Cortex of kidney (tissue), 1 donor: ENCODE data around the gene PAPSS2.
"Not testable (repeated sequence)": the region's sequence is repeated elsewhere in the genome, so short reads cannot be mapped to it uniquely, and the experiment has no call there.

ENCODE experiments used
- DNase-seq: peaks from one replicate; lab custom pipeline; 2025; lab: John Stamatoyannopoulos, UW

PAPSS2 gene

GRCh38 chr10:87659571-87660483, at the start of gene PAPSS2:
Gene PAPSS2, plus strand, starts transcription at chr10:87659878. Its CDS starts 104 bp downstream, at chr10:87659982.
- DNase-seq, result peak; percentile 5

DNA sequence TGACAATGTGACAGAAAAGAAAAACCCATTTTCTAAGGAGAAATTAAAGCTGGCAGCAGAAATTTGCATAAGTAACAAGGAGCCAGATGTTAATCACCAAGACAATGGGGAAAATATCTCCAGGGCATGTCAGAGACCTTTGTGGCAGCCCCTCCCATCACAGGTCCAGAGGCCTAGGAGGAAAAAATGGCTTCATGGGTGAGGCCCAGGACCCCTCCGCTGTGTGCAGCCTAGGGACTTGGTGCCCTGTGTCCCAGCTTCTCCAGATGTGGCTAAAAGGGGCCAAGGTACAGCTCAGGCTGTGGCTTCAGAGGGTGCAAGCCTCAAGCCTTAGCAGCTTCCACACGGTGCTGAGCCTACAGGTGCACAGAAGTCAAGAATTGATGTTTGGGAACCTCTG, 48.3 kb upstream of the PAPSS2 start:
- not testable (repeated sequence) for DNase-seq

DNA sequence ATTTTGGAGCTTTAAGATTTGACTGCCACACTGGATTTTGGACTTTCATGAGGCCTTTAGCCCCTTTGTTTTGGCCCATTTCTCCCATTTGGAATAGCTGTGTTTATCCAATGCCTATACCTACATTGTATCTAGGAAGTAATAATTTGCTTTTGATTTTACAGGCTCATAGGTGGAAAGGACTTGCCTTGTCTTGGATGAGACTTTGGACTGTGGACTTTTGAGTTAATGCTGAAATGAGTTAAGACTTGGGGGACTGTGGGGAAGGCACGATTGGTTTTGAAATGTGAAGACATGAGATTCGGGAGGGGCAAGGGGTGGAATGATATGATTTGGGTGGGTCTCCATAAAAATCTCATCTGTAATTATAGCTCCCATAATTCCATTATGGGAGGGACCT, 47.6 kb upstream of the PAPSS2 start:
- no peak for DNase-seq

- DNase-seq, result no peak
These were observed 45.9 kb upstream of the PAPSS2 start for GRCh38 chr10:87613751-87614150.

- no peak for DNase-seq
These were observed 43.8 kb upstream of the PAPSS2 start for GRCh38 chr10:87615856-87616255.

DNA sequence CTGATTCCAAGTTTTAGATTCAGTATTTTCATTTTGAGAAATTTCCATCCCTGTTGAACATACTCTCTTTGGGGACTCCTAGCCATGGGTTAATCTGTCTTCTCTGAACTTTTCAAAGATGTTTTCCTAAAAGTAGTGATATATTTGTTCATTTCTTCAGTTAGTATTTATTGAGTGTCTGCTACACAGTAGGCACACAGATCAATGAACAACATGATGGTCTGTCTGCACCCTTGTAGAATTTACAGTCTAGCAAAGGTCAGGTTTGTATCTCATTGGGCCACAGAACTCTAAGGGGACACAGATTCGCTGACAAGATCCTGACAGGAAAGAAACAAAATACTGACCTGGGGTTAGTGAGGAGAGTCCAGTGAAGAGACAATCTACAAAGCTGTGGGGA, 42.2 kb upstream of the PAPSS2 start:
- DNase-seq, result no peak

- no peak for DNase-seq
These were observed 40.9 kb upstream of the PAPSS2 start for GRCh38 chr10:87618566-87619423.

DNA sequence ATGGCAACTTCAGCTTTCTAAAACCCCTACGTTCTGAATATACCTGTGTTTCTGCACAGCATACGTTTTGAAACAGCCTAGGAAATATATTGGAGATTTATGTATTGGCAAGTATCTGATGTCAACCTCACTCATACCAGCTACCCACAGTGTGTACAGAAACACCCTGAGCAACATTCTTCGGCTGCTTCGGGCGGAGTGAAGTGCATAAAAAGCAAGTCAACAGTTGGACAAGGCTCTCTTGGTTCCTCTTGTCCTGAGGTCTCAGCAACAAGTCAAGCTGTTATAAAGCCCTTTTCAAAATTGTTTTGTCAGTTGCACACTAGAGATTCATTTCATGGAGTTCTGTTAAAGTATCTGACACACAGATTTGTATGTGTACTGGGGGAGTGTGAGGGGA, 40.0 kb upstream of the PAPSS2 start:
- no peak for DNase-seq

DNA sequence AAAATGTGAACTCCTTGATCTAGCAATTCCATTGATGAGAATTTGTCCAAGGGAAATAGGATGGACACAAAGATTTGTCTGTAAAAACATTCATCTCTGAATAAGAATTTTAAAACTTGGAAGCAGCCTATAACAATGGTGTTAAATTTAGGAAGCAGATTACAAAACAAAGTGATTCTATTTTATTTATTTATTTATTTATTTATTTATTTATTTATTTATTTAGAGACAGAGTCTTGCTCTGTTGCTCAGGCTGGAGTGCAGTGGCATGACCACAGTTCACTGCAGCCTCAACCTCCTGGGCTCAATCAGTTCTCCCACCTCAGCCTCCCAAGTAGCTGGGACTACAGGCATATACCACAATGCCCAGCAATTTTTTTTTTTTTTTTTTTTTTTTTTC, 38.2 kb upstream of the PAPSS2 start:
- not testable (repeated sequence) for DNase-seq

GRCh38 chr10:87622314-87623004, 37.2 kb upstream of the PAPSS2 start:
- no peak for DNase-seq

GRCh38 chr10:87623191-87623590, 36.5 kb upstream of the PAPSS2 start:
- no peak for DNase-seq

- DNase-seq, result no peak
These were observed 34.0 kb upstream of the PAPSS2 start for GRCh38 chr10:87625661-87626060.

GRCh38 chr10:87626422-87626892, 33.2 kb upstream of the PAPSS2 start:
- DNase-seq, result no peak

GRCh38 chr10:87630171-87630570, 29.5 kb upstream of the PAPSS2 start:
- DNase-seq, result no peak

GRCh38 chr10:87632454-87632853, 27.2 kb upstream of the PAPSS2 start:
- DNase-seq, result no peak

DNA sequence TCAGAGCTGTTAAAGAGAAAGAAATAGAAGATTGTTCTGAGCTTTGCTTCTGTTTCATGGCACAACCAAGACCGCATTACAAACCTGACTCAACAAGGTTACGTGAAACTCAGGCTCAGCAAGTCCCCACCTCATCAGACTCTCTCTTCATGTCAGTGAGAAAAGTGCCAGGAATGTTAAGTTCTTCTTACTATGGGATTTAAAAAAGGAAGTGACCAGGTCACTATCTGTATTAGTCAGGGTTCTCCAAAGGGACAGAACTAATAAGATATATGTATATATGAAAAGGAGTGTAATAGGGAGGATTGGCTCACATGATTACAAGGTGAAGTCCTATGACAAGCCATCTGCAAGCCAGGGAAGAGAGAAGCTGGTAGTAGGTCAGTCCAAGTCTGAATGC, 25.4 kb upstream of the PAPSS2 start:
- no peak for DNase-seq

DNA sequence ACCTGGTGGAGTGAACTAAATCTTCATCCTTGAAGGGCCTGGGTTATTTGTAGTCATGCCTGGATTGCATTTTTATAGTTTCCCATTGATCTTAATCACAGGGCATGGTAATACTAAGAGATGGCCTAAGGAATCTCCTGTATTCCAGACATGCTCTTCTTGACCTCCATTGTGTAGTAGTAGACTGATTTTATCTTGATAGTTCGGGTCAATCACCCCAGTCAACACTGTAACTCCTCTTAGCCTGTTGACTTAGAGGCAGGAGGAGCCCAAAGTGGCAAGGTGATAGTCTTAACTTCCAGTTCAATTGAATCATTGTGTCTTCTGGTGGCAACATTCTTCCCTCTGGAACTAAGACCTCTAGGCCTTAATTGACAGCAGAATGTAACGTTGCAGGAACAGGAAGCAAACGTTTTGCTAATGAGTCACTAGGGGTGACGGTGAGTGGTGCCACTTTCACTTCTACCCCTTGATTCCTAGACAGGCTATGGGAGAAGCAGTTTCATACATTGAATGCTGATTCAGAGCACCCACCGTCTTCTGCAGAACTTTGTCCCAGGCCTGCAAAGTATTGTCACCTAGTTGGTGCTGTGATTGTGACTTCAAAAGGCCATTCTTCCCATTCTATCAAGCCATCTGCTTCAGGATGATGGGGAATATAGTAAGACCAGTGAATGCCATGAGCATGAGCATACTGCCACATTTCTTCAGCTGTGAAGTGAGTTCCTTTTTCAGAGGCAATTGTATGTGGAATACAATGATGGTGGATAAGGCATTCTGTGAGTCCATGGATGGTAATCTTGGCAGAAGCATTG, 24.0 kb upstream of the PAPSS2 start:
- no peak for DNase-seq

- no peak for DNase-seq
These were observed 23.3 kb upstream of the PAPSS2 start for GRCh38 chr10:87636313-87636915.

GRCh38 chr10:87639493-87639892, 20.2 kb upstream of the PAPSS2 start:
- no peak for DNase-seq

DNA sequence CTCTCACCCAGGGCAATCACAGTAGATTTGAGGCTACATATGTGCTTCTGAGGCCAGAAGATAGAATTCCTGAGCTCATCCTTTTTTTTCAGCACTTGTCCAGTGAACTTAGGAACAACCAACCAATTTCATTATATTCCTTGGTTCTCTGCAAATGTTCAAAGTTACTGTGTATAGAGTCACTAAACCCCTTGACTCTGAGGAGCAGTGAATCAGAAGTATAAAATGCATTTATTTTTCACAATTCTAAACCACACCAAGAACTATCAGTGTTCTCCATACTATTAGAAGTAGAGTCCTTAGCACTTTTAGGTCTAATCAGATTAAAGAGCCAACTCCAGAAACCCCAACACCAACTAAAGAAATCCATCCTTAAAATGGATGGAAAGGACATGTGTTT, 19.6 kb upstream of the PAPSS2 start:
- no peak for DNase-seq

DNA sequence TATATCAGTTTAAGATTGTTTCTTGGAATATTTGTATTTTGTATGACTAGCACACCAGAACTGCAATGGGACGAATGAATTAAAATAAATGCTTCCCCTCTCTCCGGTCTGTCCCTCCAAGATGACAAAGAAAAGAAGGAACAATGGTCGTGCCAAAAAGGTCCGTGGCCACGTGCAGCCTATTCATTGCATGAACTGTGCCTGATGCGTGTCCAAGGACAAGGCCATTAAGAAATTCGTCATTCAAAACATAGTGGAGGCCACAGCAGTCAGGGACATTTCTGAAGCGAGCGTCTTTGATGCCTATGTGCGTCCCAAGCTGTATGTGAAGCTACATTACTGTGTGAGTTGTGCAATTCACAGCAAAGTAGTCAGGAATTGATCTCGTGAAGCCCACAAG, 17.2 kb upstream of the PAPSS2 start:
- DNase-seq, result no peak
